Measurements from ENCODE around the gene ZC3H13.

DNA sequence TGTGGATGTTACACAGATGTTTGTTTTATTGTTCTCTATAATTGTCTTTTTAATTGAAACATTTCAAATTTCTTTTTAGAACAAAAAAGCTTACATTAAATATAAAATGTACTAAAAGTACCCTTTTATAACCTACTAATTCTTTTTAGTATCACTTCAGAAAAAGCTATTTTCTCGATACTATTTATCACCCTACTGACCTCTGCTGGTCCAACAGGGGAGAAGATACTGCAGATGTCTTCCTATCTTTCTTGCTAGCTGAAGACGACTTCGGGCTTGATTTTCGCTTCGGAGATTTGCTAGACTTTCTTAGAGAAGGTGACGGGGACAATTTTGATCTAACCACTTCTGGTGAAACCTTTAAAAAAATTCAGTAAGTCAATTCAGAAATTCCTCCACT, 42.4 kb downstream of the ZC3H13 start:
- TF ChIP-seq EP300 (IDR thresholded peaks at IDR 0.05; ENCODE audit: borderline replicate concordance) (no peak), REST (IDR thresholded peaks at IDR 0.05; ENCODE audit: low read depth) (no peak), CEBPB (IDR thresholded peaks at IDR 0.05) (no peak), YY1 (IDR thresholded peaks at IDR 0.05; ENCODE audit: low read depth) (no peak)

Data from Ishikawa (cell line).